ENCODE data around the gene WDR82. TPM values are rescaled to one million over a fixed set of nuclear protein-coding genes. Genes with fewer than 3 reads are reported as not detected.

Gene WDR82
- total RNA-seq, 5 donors from 2014 or later (not counting 1 experiment from before 2014, with no cell fraction given) = 119 to 159 (median 154) TPM

GRCh38 chr3:52294320-52295150 is 16.1 kb upstream of the WDR82 start:
- Histone ChIP-seq H3K36me3 (ENCODE audit: control insufficient read depth in 2 of 2, extremely low read depth in 1 of 2, insufficient read depth in 1 of 2, low read length in 1 of 2) (peaks cover 18 to 47% of the 10 kb centered on the region in 2 donors), H3K4me1 (ENCODE audit: control insufficient read depth in 1 of 2, extremely low read depth in 1 of 2, insufficient read depth in 2 of 2, low read length in 2 of 2) (peaks cover 0 to 43% of the 10 kb centered on the region in 2 experiments), H3K9me3 (no peaks in the 10 kb centered on the region), H3K4me3 (ENCODE audit: control insufficient read depth in 1 of 2, extremely low read depth in 1 of 2, low read length in 1 of 2) (no peak overlapping the region), H3K27ac (ENCODE audit: low read length) (no peak overlapping the region), H3K27me3 (replicated peaks in 1 of 2; ENCODE audit: control insufficient read depth in 2 of 2, extremely low read depth in 1 of 2, insufficient read depth in 2 of 2, low read length in 1 of 2) (no peaks in the 10 kb centered on the region)
- DNase-seq (no peak), ATAC-seq (replicated peaks in 1 of 4) (no peak)
- ChIA-PET POLR2A (interaction anchor here in 1 of 2 donors (0.6 kb wide), 1 partner anchor 137 kb away, joined by 3 read pairs; no protein-coding TSS in a partner anchor), CTCF (no interaction called here)
- Mint-ChIP-seq H3K27ac (no peak overlapping the region), H3K9me3 (no peaks in the 10 kb centered on the region), H3K4me3 (no peak overlapping the region), H3K27me3 (no peaks in the 10 kb centered on the region), H3K4me1 (peaks cover 12 to 33% (median 13%) of the 10 kb centered on the region in 3 donors), H3K36me3 (peaks cover 24% of the 10 kb centered on the region)
- 85% methylated on average over 10 of the region's 11 CpGs for WGBS (ENCODE audit: insufficient coverage)

GRCh38 chr3:52293491-52294319 is 15.3 kb upstream of the WDR82 start:
- Mint-ChIP-seq H3K27ac (no peak overlapping the region), H3K36me3 (peaks cover 24% of the 10 kb centered on the region), H3K9me3 (no peaks in the 10 kb centered on the region), H3K27me3 (no peaks in the 10 kb centered on the region), H3K4me3 (no peak overlapping the region), H3K4me1 (peaks cover 19 to 36% (median 22%) of the 10 kb centered on the region in 3 donors)
- ATAC-seq (replicated peaks in 1 of 4) (no peak), DNase-seq (no peak)
- Histone ChIP-seq H3K4me3 (ENCODE audit: control insufficient read depth in 1 of 2, extremely low read depth in 1 of 2, low read length in 1 of 2) (no peak overlapping the region), H3K27ac (ENCODE audit: low read length) (no peak overlapping the region), H3K36me3 (ENCODE audit: control insufficient read depth in 2 of 2, extremely low read depth in 1 of 2, insufficient read depth in 1 of 2, low read length in 1 of 2) (peaks cover 18 to 47% of the 10 kb centered on the region in 2 donors), H3K9me3 (no peaks in the 10 kb centered on the region), H3K27me3 (replicated peaks in 1 of 2; ENCODE audit: control insufficient read depth in 2 of 2, extremely low read depth in 1 of 2, insufficient read depth in 2 of 2, low read length in 1 of 2) (no peaks in the 10 kb centered on the region), H3K4me1 (ENCODE audit: control insufficient read depth in 1 of 2, extremely low read depth in 1 of 2, insufficient read depth in 2 of 2, low read length in 2 of 2) (peaks cover 4 to 49% of the 10 kb centered on the region in 2 experiments)
- ChIA-PET POLR2A (no interaction called here), CTCF (no interaction called here)
- 94% methylated on average over 6 of the region's 17 CpGs for WGBS (ENCODE audit: insufficient coverage)

- H3K4me3 ChIP-seq (ENCODE audit: control insufficient read depth in 1 of 2, extremely low read depth in 1 of 2, low read length in 1 of 2) = no peak overlapping the region
- CTCF ChIA-PET = interaction anchor here (1.3 to 1.8 kb wide), 2 partner anchors 47 kb away, joined by 6 to 9 read pairs; no protein-coding TSS in a partner anchor
- POLR2A ChIA-PET = no interaction called here
- no peak for DNase-seq
- 97% methylated on average over 20 of the region's 20 CpGs for WGBS (ENCODE audit: insufficient coverage)
- no peaks in the 10 kb centered on the region for H3K27me3 Mint-ChIP-seq
- peaks cover 18 to 47% of the 10 kb centered on the region in 2 donors for H3K36me3 ChIP-seq (ENCODE audit: control insufficient read depth in 2 of 2, extremely low read depth in 1 of 2, insufficient read depth in 1 of 2, low read length in 1 of 2)
- H3K9me3 ChIP-seq = no peaks in the 10 kb centered on the region
- ATAC-seq (replicated peaks in 1 of 4) = no peak
- no peaks in the 10 kb centered on the region for H3K9me3 Mint-ChIP-seq
- H3K27ac ChIP-seq (ENCODE audit: low read length) = no peak overlapping the region
- peaks cover 24% of the 10 kb centered on the region for H3K36me3 Mint-ChIP-seq
- H3K27ac Mint-ChIP-seq = no peak overlapping the region
- no peaks in the 10 kb centered on the region for H3K27me3 ChIP-seq (replicated peaks in 1 of 2; ENCODE audit: control insufficient read depth in 2 of 2, extremely low read depth in 1 of 2, insufficient read depth in 2 of 2, low read length in 1 of 2)
- H3K4me1 Mint-ChIP-seq = peaks cover 25 to 33% (median 27%) of the 10 kb centered on the region in 3 donors
- peaks cover 6 to 45% of the 10 kb centered on the region in 2 experiments for H3K4me1 ChIP-seq (ENCODE audit: control insufficient read depth in 1 of 2, extremely low read depth in 1 of 2, insufficient read depth in 2 of 2, low read length in 2 of 2)
- no peak overlapping the region for H3K4me3 Mint-ChIP-seq
These were observed 14.0 kb upstream of the WDR82 start for GRCh38 chr3:52292247-52293065.

- Histone ChIP-seq H3K4me1 (ENCODE audit: control insufficient read depth in 1 of 2, extremely low read depth in 1 of 2, insufficient read depth in 2 of 2, low read length in 2 of 2) (peaks cover 9 to 50% of the 10 kb centered on the region in 2 experiments), H3K4me3 (ENCODE audit: control insufficient read depth in 1 of 2, extremely low read depth in 1 of 2, low read length in 1 of 2) (no peak overlapping the region), H3K27me3 (replicated peaks in 1 of 2; ENCODE audit: control insufficient read depth in 2 of 2, extremely low read depth in 1 of 2, insufficient read depth in 2 of 2, low read length in 1 of 2) (no peaks in the 10 kb centered on the region), H3K36me3 (ENCODE audit: control insufficient read depth in 2 of 2, extremely low read depth in 1 of 2, insufficient read depth in 1 of 2, low read length in 1 of 2) (peaks cover 16 to 47% of the 10 kb centered on the region in 2 donors), H3K9me3 (no peaks in the 10 kb centered on the region), H3K27ac (ENCODE audit: low read length) (no peak overlapping the region)
- Mint-ChIP-seq H3K9me3 (no peaks in the 10 kb centered on the region), H3K27me3 (no peaks in the 10 kb centered on the region), H3K36me3 (peaks cover 22% of the 10 kb centered on the region), H3K4me3 (no peak overlapping the region), H3K4me1 (peaks cover 31 to 35% (median 31%) of the 10 kb centered on the region in 3 donors), H3K27ac (peak overlapping the region in 1 of 2 donors; percentile 34)
- POLR2A ChIA-PET = no interaction called here
- CTCF ChIA-PET = interaction anchor here (1.3 to 1.8 kb wide), 2 partner anchors 48 kb away, joined by 6 to 9 read pairs; no protein-coding TSS in a partner anchor
- WGBS (ENCODE audit: insufficient coverage) = 84% methylated on average over 5 of the region's 7 CpGs
- DNase-seq (peak in 23 of 35 experiments; percentile 28 to 62 (median 42)), ATAC-seq (replicated peaks in 1 of 4) (no peak)
These were observed 13.2 kb upstream of the WDR82 start for GRCh38 chr3:52291508-52292181.

DNA sequence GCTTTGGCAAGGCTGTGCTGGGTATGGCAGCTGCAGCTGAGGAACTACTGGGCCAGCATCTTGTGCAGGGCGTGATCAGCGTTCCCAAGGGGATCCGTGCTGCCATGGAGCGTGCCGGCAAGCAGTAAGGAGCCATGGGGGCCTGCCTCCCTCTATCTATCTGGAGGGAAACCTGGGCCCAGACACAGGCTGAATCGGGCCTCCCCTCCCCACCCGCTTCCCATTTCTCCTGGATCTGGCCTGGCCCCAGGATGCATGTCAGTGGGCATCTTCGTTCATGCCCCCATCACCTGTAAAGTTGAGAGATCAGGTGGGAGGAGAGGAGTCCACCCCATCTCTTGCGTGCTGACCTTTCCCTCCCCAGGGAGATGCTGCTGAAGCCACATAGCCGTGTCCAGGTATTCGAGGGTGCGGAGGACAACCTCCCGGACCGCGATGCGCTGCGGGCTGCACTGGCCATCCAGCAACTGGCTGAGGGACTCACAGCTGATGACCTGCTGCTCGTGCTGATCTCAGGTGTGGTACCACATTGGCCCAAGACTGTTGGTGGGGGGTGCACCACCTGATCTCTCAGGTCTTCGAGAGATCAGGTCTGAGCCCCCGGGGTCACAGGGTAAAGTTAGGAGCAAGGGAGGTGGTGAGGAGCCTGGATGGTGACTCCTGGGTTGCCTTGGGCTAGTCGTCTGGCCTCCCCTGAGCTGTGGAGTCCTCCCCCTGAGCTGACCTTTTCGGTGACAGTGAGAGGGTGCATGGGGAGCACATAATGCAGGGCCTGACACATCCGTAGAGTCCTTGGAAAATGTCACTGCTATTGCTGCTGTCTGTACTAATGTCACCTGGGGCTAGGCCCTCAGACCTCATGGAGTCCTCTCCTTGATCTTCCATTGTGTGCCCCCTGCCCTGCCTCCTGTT is 12.4 kb upstream of the WDR82 start:
- whole genome bisulfite sequencing (ENCODE audit: insufficient coverage) = 95% methylated on average over 20 of the region's 23 CpGs
- Mint-ChIP-seq H3K27me3 (no peaks in the 10 kb centered on the region), H3K9me3 (no peaks in the 10 kb centered on the region), H3K4me1 (peaks cover 31 to 33% (median 31%) of the 10 kb centered on the region in 3 donors), H3K4me3 (no peak overlapping the region), H3K36me3 (peaks cover 18% of the 10 kb centered on the region), H3K27ac (peak overlapping the region in 1 of 2 donors; percentile 34)
- Histone ChIP-seq H3K36me3 (ENCODE audit: control insufficient read depth in 2 of 2, extremely low read depth in 1 of 2, insufficient read depth in 1 of 2, low read length in 1 of 2) (peaks cover 16 to 47% of the 10 kb centered on the region in 2 donors), H3K9me3 (no peaks in the 10 kb centered on the region), H3K27ac (ENCODE audit: low read length) (no peak overlapping the region), H3K4me3 (ENCODE audit: control insufficient read depth in 1 of 2, extremely low read depth in 1 of 2, low read length in 1 of 2) (no peak overlapping the region), H3K27me3 (replicated peaks in 1 of 2; ENCODE audit: control insufficient read depth in 2 of 2, extremely low read depth in 1 of 2, insufficient read depth in 2 of 2, low read length in 1 of 2) (no peaks in the 10 kb centered on the region), H3K4me1 (ENCODE audit: control insufficient read depth in 1 of 2, extremely low read depth in 1 of 2, insufficient read depth in 2 of 2, low read length in 2 of 2) (peaks cover 10 to 57% of the 10 kb centered on the region in 2 experiments)
- ATAC-seq (replicated peaks in 1 of 4) (no peak), DNase-seq (no peak)
- ChIA-PET POLR2A (no interaction called here), CTCF (interaction anchor here (0.8 to 1.8 kb wide), 3 partner anchors 48 to 60 kb away, joined by 3 to 9 read pairs (median 6); no protein-coding TSS in a partner anchor)
